ENCODE measurements around the gene CD200.

DNA sequence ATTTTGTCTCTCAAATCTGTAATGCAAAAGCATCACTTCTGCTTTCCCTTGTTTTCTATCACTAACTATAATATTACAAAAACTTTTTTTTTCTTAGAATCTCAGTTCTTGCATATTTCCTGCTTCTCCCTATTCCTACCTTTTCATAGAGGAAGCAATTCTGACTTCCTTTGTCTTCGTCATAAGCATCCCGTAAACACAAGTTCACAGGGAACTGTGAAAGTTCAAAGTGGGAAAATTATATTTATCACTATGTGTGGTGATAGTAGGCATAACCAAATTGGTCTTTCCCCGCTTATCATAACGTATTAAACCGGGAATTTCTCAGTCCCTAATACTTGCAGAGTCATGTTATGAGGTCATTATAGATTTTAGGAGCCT lies 22.3 kb downstream of the CD200 start:
- no peak for TF ChIP-seq CTCF (IDR thresholded peaks at IDR 0.05)
- TF ChIP-seq EP300 (IDR thresholded peaks at IDR 0.05) = no peak
